ENCODE measurements around the gene TYW1. TPM values are rescaled to one million over a fixed set of nuclear protein-coding genes. Genes with fewer than 3 reads are reported as not detected.
A peak's percentile ranks its signal among the peaks of the same experiment; 100 is the strongest.
"Not testable (repeated sequence)": the region's sequence is repeated elsewhere in the genome, so short reads cannot be mapped to it uniquely, and the experiment has no call there.

The TYW1 gene
- total and polyA plus RNA-seq, 2 donors from 2014 or later = 9.4 to 20.7 TPM

DNA sequence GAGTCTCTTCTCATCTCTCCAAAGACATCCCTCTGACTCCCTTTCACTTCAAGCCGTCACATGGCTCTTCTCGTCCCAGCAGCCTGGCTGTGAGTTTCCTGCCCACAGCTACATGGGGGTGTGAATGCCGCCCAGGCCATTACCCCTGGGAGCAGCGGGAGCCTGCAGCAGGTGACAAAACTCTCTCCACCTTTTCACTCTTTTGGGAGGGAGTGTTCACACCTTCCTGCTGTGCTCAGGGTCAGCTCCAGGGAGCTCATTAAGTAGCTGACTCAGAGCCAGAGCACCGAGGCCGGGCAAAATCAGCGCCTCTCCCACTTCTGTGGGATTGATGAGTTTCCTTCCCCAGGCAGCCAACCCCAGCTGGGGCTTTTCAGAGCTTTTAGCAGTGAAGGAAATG, 271.3 kb downstream of the TYW1 start:
- DNase-seq (peak in 2 of 5 donors; percentile 9 to 11), FAIRE-seq (no peak)
- intact Hi-C loops (cut with DNase I) = no loop called here
- TF ChIP-seq, protein P1, sequence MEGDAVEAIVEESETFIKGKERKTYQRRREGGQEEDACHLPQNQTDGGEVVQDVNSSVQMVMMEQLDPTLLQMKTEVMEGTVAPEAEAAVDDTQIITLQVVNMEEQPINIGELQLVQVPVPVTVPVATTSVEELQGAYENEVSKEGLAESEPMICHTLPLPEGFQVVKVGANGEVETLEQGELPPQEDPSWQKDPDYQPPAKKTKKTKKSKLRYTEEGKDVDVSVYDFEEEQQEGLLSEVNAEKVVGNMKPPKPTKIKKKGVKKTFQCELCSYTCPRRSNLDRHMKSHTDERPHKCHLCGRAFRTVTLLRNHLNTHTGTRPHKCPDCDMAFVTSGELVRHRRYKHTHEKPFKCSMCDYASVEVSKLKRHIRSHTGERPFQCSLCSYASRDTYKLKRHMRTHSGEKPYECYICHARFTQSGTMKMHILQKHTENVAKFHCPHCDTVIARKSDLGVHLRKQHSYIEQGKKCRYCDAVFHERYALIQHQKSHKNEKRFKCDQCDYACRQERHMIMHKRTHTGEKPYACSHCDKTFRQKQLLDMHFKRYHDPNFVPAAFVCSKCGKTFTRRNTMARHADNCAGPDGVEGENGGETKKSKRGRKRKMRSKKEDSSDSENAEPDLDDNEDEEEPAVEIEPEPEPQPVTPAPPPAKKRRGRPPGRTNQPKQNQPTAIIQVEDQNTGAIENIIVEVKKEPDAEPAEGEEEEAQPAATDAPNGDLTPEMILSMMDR (IDR thresholded peaks at IDR 0.05; ENCODE audit: borderline replicate concordance, extremely low read depth, insufficient read depth) = no peak
- H3K9ac ChIP-seq (ENCODE audit: low read length in 3 of 3) = no peak overlapping the region
- H3K4me3 ChIP-seq (ENCODE audit: low read length in 3 of 3) = no peak overlapping the region
- H3K4me1 ChIP-seq (ENCODE audit: control insufficient read depth in 2 of 3, insufficient read depth in 2 of 3, low read depth in 1 of 3, low read length in 3 of 3) = no peaks in the 10 kb centered on the region
- H3K27ac ChIP-seq (ENCODE audit: low read depth in 2 of 2, low read length in 2 of 2) = no peak overlapping the region
- H3K36me3 ChIP-seq (ENCODE audit: control insufficient read depth in 2 of 3, insufficient read depth in 3 of 3, low read length in 3 of 3) = no peaks in the 10 kb centered on the region
- no peaks in the 10 kb centered on the region for H3K27me3 ChIP-seq (ENCODE audit: control insufficient read depth, insufficient read depth, low read length)
- no peaks in the 10 kb centered on the region for H3K9me3 ChIP-seq (ENCODE audit: control insufficient read depth in 2 of 3, insufficient read depth in 1 of 3, low read length in 3 of 3)

DNA sequence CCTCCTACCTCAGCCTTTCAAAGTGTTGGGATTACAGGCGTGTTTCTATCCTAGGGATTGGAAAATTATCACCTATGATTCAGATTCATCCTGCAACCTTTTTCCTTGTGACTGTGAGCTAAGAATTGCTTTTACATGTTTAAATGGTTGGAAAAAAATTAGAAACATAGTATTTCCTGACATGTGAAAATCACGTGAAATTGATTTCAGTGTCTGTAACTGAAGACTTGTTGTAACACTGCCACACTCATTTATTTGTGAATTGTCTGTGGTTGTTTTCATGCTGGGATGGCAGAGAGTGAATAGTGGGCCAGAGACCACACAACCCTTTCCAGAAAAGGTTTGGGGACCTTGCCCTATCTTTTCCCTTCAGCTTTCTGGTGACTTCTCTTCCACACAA, 273.3 kb downstream of the TYW1 start:
- DNase-seq; FAIRE-seq; H3K27me3 ChIP-seq (ENCODE audit: control insufficient read depth, insufficient read depth, low read length); H3K27ac ChIP-seq (ENCODE audit: low read depth in 2 of 2, low read length in 2 of 2); H3K4me1 ChIP-seq (ENCODE audit: control insufficient read depth in 2 of 3, insufficient read depth in 2 of 3, low read depth in 1 of 3, low read length in 3 of 3); H3K9me3 ChIP-seq (ENCODE audit: control insufficient read depth in 2 of 3, insufficient read depth in 1 of 3, low read length in 3 of 3); intact Hi-C loops (cut with DNase I); H3K9ac ChIP-seq (ENCODE audit: low read length in 3 of 3); H3K4me3 ChIP-seq (ENCODE audit: low read length in 3 of 3); H3K36me3 ChIP-seq (ENCODE audit: control insufficient read depth in 2 of 3, insufficient read depth in 3 of 3, low read length in 3 of 3): not testable (repeated sequence)

Small RNA genes lying within 50 kb of the gene (microRNA-seq; reads per million reads assigned to microRNA genes)
- not detected for gene MIR4650-1

Other genes with a start within 250 kb of the TYW1 start
- 113 TPM for gene TMEM248, start 75.6 kb upstream of the TYW1 start, total RNA-seq
- gene TMEM248, start 75.6 kb upstream of the TYW1 start, polyA plus RNA-seq (ENCODE audit: insufficient read depth, low read depth, low replicate concordance) = 38.2 TPM
- 128 TPM for gene SBDS, start 1.2 kb upstream of the TYW1 start, total RNA-seq
- 113 TPM for gene SBDS, start 1.2 kb upstream of the TYW1 start, polyA plus RNA-seq (ENCODE audit: insufficient read depth, low read depth, low replicate concordance)